ENCODE results near the gene FBXO28. TPM values are rescaled to one million over a fixed set of nuclear protein-coding genes. Genes with fewer than 3 reads are reported as not detected.

The FBXO28 gene
- total RNA-seq, 4 donors from 2014 or later: 10.5 to 49.1 (median 21.8) TPM

DNA sequence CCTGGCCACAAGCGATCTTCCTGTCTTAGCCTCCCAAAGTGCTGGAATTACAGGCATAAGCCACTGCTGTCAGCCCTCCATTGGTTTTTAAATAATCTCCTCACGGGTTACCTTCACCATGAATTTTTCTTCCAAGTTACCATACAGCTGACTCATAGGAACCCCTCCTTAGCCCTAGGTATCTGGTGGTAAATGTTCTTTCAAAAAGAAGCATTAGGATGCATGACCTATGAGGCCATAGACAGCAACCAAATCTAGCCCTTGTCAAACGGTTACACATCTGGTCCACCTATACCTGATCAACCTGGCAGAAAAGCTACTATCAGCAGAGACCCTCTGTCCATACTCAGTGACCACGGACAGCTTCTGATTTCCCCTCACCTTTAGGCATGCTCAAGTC, 56.4 kb downstream of the FBXO28 start:
- TF ChIP-seq POLR2A (IDR thresholded peaks at IDR 0.05): no peak
- TF ChIP-seq, protein P1, sequence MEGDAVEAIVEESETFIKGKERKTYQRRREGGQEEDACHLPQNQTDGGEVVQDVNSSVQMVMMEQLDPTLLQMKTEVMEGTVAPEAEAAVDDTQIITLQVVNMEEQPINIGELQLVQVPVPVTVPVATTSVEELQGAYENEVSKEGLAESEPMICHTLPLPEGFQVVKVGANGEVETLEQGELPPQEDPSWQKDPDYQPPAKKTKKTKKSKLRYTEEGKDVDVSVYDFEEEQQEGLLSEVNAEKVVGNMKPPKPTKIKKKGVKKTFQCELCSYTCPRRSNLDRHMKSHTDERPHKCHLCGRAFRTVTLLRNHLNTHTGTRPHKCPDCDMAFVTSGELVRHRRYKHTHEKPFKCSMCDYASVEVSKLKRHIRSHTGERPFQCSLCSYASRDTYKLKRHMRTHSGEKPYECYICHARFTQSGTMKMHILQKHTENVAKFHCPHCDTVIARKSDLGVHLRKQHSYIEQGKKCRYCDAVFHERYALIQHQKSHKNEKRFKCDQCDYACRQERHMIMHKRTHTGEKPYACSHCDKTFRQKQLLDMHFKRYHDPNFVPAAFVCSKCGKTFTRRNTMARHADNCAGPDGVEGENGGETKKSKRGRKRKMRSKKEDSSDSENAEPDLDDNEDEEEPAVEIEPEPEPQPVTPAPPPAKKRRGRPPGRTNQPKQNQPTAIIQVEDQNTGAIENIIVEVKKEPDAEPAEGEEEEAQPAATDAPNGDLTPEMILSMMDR (IDR thresholded peaks at IDR 0.05): no peak
- Histone ChIP-seq H3K4me3 (no peak overlapping the region), H3K36me3 (no peaks in the 10 kb centered on the region), H3K4me1 (no peaks in the 10 kb centered on the region), H3K27me3 (no peaks in the 10 kb centered on the region), H3K27ac (no peak overlapping the region), H3K9me3 (no peaks in the 10 kb centered on the region)
- intact Hi-C loops (cut with DNase I; ENCODE audit: low total_unique reads): no loop called here
- no peak for DNase-seq

DNA sequence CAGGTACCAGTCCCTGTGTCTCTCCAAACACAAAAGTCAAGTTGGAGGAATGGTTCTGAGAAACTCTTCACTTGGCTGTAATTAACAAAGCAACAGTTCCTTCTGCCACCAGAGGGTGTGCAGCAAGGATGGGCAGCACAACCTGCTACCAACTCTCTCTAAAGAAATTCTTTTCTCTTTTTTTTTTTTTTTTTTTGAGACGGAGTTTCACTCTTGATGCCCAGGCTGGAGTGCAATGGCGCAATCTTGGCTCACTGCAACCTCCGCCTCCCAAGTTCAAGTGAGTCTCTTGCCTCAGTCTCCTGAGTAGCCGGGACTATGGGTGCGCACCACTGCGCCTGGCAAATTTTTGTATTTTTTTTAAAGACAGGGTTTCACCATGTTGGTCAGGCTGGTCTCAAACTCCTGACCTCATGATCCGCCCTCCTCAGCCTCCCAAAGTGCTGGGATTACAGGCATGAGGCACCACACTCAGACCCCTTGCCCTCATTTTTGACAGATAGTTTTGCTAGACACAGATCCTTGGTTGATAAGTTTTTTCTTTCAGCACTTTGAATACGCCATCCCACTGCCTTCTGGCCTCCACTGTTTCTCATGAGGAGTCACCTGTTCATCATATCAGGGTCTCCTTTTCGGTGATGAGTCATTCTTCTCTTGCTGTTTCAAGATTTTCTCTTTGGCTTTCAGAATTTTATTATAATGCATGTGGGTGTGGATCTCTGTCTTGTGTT, 57.0 kb downstream of the FBXO28 start:
- Histone ChIP-seq H3K9me3 (no peaks in the 10 kb centered on the region), H3K27me3 (no peaks in the 10 kb centered on the region), H3K4me1 (no peaks in the 10 kb centered on the region), H3K4me3 (no peak overlapping the region), H3K36me3 (no peaks in the 10 kb centered on the region), H3K27ac (no peak overlapping the region)
- no peak for TF ChIP-seq POLR2A (IDR thresholded peaks at IDR 0.05)
- TF ChIP-seq, protein P1 (IDR thresholded peaks at IDR 0.05): peak in 1 of 4 experiments; percentile 5
- no peak for DNase-seq
- intact Hi-C loops (cut with DNase I; ENCODE audit: low total_unique reads): no loop called here

DNA sequence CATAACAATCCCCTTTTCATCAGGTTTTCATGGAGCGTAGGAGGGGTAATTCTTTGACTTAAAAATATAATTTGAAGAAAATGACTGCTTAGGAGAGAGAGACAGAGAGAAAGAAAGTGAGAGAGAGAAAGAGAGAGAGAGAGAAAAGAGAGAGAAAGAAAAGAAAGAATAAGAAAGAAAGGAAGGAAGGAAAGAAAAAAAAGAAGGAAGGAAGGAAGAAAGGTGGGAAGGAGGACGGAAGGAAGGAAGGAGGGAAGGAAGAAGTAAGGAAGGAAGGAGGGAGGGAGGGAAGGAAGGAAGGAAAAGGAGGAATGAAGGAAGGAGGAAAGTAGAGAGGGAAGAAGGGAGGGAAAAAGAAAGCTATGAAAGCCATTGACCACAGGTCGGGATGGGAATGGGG, 58.3 kb downstream of the FBXO28 start:
- Histone ChIP-seq H3K9me3 (no peaks in the 10 kb centered on the region), H3K27me3 (no peaks in the 10 kb centered on the region), H3K36me3 (no peaks in the 10 kb centered on the region), H3K27ac (no peak overlapping the region), H3K4me1 (no peaks in the 10 kb centered on the region), H3K4me3 (no peak overlapping the region)
- intact Hi-C loops (cut with DNase I; ENCODE audit: low total_unique reads): no loop called here
- TF ChIP-seq POLR2A (IDR thresholded peaks at IDR 0.05): no peak
- TF ChIP-seq, protein P1 (IDR thresholded peaks at IDR 0.05): no peak
- DNase-seq: no peak

DNA sequence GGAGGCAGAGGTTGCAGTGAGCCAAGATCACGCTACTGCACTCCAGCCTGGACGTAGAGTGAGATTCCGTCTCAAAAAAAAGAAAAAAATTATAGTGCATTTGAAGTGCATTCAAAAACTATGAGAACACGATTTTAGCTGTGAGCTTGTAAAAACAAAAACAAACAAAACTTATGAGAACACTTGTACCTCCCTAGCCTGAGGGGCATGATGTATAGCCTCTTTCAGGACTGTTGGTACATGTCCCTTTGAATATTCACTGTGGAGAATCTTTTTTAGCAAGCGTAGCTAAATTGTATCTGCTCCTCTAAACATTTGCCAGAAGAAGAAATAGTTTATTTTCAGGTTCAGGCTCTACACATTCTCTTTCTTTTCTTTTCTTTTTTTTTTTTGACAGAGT, 59.6 kb downstream of the FBXO28 start:
- H3K9me3 ChIP-seq: no peaks in the 10 kb centered on the region
- intact Hi-C loops (cut with DNase I; ENCODE audit: low total_unique reads): no loop called here
- H3K4me3 ChIP-seq: no peak overlapping the region
- no peak overlapping the region for H3K27ac ChIP-seq
- H3K27me3 ChIP-seq: no peaks in the 10 kb centered on the region
- H3K36me3 ChIP-seq: no peaks in the 10 kb centered on the region
- no peak for TF ChIP-seq POLR2A (IDR thresholded peaks at IDR 0.05)
- TF ChIP-seq, protein P1 (IDR thresholded peaks at IDR 0.05): no peak
- no peaks in the 10 kb centered on the region for H3K4me1 ChIP-seq
- DNase-seq: no peak

DNA sequence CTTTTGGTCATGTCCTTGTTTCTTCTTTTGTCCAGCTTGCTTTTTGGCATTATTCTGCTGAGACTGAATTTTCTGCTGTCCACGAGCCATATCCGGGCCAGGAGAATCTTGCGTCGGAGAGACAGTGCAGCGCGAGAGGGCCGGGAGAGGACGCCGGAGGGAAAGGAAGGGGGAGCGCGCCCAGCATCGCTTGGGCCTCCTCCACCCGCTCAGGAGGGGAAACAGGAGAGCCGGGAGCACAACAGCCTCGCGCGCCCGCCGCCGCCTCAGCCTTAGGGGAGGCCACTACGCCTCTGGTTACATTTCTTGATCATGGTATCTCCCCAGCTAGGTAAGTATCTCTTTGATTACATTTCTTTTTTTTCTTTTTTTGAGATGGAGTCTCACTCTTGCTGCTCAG, 61.7 kb downstream of the FBXO28 start:
- Histone ChIP-seq H3K4me3 (no peak overlapping the region), H3K36me3 (no peaks in the 10 kb centered on the region), H3K27me3 (no peaks in the 10 kb centered on the region), H3K27ac (no peak overlapping the region), H3K9me3 (no peaks in the 10 kb centered on the region), H3K4me1 (no peaks in the 10 kb centered on the region)
- TF ChIP-seq POLR2A (IDR thresholded peaks at IDR 0.05): no peak
- DNase-seq: peak in 1 of 2 donors; percentile 55
- intact Hi-C loops (cut with DNase I; ENCODE audit: low total_unique reads): no loop called here
